ENCODE results near the gene GP1BA.
"Not testable (repeated sequence)": the region's sequence is repeated elsewhere in the genome, so short reads cannot be mapped to it uniquely, and the experiment has no call there.

GP1BA gene

DNA sequence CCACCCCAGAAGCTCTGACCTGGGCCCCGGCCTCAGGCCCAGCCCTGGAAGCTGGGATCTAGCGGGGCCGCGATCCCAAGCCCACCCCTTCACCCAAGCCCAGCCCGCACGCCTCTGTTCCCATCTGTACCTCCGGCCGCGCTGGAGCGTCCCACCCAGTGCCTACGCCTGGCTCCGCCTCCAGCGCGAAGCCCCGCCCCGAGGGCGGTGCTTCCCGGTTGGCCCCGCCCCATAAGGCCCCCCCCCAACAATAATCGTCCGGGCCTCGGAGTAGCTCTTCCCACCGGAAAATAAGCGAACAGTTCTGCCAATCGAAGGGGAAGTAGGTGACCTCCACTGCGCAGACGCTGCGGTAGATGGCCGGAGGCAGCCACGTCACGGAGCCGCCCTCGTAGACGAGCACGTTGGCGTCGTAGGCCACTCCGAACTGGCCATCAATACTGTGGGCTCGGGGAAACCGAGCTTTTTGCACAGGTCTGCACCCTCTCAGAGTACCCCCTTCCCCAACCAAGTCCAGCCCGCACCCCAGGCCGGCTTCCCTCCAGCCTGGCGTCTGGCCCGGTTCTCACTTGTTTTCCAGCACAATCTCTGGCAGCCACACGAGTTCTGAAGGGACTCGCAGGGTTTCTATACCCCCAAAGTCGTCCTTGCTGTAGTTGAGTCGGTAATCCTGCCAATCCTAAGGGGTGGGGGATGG lies 30.3 kb upstream of the GP1BA start:
- no peak for DNase-seq (ENCODE audit: low read depth in 3 of 3)

DNA sequence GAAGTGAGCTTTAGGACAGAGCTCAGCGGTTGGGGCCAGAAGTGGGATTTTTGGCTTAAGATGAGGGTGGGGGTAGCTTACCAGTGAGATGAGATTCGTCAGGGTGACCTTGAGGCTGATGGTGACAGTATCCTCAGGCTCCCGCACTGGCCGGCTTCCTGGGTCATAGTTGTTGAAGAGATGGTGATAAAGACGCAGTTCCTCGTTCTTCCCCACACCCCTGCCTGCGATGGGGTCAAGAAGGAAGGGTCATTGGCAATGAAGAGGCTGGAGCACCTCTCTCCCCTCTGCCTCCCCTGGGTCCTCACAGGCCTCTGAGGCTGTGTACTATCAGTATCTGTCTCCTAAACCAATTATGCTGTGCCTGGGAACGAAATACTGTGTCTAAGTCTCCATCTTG lies 29.5 kb upstream of the GP1BA start:
- no peak for DNase-seq (ENCODE audit: low read depth in 3 of 3)

DNA sequence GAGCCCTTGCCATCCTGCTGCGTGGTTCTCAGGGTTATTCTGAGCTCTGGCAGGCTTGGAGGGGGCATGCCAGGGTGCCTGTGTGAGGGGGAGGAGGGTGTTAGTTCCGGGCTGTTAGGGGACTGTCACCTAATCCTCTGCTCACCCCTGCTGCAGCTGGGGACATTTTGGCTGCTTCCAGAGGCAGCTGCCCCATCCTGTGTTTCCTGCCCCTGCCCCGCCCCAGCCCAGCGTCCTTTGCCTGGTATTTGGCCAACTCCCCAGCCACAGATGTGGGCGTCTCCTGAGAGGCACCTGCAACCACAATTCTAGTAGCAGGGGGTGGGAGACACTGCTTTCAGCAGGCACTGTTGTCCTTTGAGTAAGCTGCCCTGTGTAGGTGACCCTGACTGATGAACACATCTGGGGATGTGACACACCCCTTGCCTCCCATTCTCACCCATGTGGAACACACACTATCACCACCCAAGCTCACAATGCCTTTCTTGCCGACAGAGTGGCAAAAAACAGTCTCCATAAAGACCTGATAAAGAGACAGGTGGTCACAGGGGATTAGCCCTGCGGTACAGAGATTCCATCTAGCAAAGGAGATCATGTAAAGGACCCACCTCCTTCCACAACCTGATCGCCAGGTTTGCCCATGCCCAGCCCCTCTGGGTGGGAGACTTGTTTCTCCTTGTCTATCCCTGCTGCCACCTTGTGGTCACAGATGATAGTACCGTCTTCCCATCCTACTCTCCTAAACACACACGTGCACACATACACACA lies 28.8 kb upstream of the GP1BA start, which contains the start of gene CHRNE:
Gene CHRNE, minus strand, starts transcription at position 48 of the 768 bp plus-strand sequence. Its CDS starts 35 bp downstream, at position 13.
- peak; percentile 55 to 78 (median 56) for DNase-seq (ENCODE audit: low read depth in 3 of 3)

DNA sequence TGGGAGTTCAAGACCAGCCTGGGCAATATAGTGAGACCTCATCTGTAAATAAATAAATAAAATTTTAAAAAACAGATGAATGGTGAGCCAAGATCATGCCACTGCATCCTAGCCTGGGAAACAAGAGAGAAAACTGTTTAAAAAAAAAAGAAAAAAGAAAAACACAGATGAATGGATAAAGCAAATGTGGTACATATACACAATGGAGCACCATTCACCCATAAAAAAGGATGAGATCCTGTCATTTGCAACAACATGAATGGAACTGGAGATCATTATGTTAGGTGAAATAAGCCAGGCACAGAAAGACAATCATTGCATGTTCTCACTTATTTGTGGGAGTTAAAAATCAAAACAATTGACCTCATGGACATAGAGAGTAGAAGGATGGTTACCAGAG lies 25.4 kb upstream of the GP1BA start:
- DNase-seq (ENCODE audit: low read depth in 3 of 3) = not testable (repeated sequence)

DNA sequence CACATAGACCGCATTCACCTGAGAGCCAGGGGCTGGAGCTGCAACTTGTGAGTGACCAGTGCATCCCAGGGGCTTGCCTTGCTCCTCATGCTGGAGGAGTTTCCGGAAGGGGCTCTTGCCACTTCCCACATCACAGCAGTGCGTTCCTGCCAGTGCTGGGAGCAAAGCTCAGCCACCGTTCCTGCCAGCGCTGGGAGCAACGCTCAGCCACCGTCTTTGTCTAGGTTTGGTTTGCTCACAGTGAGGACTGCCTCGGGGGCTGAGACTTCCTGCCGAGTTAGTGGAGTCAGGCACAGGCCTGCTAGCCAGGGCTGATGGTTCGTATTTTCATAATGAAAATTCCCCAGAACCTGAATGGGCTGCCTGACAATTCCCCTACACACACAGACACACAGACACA lies 23.8 kb upstream of the GP1BA start:
- DNase-seq (ENCODE audit: low read depth in 3 of 3) = no peak

DNA sequence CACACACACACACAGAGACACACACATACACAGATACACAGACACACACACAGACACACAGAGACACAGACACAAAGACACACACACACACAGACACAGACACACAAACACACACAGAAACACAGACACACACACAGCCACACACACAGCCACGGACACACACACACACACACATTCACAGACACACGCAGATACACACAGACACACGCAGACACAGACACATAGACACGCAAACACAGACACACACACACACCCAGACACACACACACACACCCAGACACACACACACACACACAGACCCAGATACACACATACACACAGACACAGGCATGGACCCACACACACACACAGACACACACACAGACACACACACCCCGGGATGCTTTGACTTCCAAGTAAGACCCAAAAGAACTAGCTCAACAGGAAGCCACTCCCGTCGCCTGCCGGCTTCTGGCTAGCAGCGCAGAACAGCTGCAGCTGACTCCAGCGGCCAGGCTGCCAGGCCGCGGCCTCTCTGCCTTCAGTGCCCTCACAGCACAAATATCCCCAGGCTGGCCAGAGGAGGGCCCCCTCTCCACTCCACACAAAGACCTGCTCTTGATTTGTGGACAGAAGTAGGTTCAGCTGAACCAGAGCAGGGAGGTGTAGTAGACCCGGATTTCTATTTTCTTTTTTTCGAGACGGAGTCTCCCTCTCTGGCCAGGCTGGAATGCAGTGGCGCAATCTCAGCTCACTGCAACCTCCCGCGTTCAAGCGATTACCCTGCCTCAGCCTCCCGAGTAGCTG lies 23.2 kb upstream of the GP1BA start:
- peak; percentile 48 to 60 (median 53) for DNase-seq (ENCODE audit: low read depth in 3 of 3)

DNA sequence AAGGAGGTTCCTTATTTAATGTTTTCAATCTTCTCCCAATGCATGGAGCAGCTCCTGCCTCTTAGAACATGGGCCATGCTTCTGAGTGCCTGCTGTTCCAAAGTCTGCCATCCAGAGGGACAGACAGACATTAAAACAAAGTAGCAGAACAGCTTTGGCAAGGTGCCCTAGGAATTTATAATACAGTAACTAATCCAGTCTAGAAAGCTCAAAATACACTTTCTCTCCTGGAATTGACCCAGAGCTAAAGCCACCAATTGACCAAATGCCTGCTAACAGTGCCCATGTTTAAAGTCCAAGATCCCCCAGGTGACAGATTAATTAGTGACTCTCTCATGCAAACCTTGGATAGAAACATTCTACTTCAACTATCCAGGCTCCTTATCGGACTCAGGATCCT lies 18.1 kb upstream of the GP1BA start:
- no peak for DNase-seq (ENCODE audit: low read depth in 3 of 3)

DNA sequence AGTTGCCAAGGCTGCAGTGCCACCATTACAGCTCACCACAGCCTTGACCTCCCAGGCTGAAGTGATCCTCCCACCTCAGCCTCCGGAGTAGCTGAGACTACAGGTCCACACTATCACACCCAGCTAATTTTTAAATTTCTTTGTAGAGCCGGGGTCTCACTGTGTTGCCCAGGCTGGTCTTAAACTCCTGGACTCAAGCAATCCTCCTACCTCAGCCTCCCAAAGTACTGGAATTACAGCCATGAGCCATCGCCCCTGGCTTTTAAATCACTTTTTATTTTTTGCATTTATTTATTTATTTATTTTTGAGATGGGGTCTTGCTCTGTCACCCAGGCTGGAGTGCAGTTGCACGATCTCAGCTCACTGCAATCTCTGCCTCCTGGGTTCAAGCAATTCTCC lies 17.5 kb upstream of the GP1BA start:
- not testable (repeated sequence) for DNase-seq (ENCODE audit: low read depth in 3 of 3)

DNA sequence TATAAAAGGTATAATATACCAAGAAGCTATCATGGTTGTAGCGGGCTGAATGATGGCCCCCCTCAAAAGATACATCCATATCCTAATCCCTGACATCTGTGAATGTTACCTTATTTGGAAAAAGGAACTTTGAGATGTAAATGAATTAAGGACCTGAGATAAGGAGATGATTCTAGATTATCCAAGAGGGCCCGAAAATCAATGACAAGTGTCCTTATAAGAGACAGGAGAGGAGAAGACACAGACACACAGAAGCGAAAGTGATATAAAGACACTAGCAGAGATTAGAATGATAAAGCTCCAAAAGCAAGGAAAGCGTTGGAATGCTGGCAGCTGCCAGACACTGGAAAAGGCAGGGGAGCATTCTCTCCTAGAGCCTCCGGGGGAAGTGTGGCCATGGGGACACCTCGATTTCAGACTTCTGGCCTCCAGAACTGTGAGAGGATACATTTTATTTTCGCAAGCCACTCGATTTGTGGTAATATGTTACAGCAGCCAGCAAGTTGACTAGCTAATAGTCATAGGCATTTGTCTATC lies 12.5 kb upstream of the GP1BA start:
- no peak for DNase-seq (ENCODE audit: low read depth in 3 of 3)

DNA sequence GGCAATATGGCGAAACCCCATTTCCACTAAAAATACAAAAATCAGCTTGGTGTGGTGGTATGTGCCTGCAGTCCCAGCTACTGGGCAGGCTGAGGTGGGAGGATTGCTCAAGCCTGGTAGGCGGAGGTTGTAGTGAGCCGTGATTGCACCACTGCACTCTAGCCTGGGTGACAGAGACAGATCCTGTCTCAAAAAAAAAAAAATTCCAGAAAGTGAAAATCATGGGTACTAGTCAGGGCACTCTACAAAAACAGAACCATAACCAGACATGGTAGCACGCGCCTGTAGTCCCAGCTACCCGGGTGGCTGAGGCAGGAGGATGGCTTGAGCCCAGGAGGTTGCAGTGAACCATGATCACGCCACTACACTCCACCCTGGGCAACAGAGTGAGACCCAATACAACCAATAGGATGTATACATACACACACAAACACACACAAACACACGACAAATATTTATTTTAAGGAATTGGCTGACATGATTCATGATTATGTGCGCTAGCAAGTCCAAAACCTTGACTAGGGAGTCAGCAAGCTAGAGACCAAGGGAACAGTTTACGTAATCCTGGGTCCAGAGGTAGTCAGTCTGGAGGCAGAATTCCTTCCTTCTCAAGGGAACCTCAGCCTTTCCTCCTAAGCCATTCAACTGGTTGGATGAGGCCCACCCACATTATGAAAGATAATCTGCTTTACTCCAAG lies 11.6 kb upstream of the GP1BA start:
- DNase-seq (ENCODE audit: low read depth in 3 of 3) = no peak

DNA sequence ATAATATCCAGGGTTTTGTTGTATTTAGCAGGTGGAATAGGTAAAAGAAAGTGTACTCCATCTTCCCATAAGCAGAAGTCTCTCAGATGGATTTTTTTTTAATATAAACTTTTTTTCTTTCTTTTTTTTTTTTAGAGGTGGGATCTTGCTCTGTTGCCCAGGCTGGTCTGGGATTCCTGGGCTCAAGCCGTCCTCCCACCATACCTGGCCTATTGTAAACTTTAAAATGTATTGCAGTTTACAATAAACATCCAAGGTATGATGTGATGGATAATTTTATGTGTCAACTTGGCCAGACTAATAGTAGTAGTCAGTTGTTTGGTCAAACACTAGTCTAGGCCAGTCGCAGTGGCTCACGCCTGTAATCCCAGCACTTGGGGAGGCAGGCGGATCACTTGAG lies 10.8 kb upstream of the GP1BA start:
- no peak for DNase-seq (ENCODE audit: low read depth in 3 of 3)

DNA sequence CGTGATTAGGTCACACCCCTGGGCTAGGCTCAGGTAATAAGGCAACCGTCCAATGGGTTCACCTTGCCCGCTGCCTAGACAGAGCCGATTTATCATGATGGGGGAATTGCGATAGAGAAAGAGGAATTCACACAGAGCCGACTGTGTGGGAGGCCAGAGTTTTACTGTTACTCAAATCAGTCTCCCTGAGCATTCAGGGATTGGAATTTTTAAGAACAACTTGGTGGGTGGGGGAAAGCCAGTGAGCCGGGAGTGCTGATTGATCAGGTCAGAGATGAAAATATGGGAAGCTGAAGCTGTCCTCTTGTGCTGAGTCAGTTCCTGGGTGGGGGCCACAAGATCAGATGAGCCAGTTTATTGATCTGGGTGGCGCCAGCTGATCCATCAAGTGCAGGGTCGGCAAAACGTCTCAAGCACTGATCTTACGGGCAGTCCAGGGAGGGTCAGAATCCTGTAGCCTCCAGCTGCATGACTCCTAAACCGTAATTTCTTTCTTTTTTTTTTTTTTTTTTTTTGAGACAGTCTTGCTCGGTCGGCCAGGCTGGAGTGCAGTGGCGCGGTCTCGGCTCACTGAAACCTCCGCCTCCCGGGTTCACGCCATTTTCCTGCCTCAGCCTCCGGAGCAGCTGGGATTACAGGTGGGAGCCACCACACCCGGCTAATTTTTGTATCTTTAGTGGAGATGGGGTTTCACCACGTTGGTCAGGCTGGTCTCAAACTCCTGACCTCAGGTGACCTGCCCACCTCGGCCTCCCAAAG lies 5.3 kb upstream of the GP1BA start:
- DNase-seq (ENCODE audit: low read depth in 3 of 3) = not testable (repeated sequence)

DNA sequence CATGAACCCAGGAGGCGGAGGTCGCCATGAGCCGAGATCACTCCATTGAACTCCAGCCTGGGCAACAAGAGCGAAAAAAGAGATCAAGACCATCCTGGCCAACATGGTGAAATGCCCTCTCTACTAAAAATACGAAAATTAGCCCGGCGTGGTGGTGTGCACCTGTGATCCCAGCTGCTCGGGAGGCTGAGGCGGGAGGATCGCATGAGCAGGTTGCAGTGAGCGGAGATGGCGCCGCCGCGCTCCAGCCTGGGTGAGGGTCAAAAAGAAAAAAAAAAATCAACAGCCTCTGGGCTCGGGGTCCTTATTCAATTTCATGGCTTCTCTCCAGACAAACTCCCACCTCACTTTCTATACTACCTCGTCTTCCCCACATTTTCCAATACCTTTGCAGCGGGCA lies 3.2 kb upstream of the GP1BA start:
- no peak for DNase-seq (ENCODE audit: low read depth in 3 of 3)

DNA sequence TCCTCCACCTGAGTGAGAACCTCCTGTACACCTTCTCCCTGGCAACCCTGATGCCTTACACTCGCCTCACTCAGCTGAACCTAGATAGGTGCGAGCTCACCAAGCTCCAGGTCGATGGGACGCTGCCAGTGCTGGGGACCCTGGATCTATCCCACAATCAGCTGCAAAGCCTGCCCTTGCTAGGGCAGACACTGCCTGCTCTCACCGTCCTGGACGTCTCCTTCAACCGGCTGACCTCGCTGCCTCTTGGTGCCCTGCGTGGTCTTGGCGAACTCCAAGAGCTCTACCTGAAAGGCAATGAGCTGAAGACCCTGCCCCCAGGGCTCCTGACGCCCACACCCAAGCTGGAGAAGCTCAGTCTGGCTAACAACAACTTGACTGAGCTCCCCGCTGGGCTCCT lies 679 bp downstream of the GP1BA start:
- DNase-seq (ENCODE audit: low read depth in 3 of 3) = no peak

DNA sequence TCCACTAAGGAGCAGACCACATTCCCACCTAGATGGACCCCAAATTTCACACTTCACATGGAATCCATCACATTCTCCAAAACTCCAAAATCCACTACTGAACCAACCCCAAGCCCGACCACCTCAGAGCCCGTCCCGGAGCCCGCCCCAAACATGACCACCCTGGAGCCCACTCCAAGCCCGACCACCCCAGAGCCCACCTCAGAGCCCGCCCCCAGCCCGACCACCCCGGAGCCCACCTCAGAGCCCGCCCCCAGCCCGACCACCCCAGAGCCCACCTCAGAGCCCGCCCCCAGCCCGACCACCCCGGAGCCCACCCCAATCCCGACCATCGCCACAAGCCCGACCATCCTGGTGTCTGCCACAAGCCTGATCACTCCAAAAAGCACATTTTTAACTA lies 1.6 kb downstream of the GP1BA start:
- no peak for DNase-seq (ENCODE audit: low read depth in 3 of 3)

DNA sequence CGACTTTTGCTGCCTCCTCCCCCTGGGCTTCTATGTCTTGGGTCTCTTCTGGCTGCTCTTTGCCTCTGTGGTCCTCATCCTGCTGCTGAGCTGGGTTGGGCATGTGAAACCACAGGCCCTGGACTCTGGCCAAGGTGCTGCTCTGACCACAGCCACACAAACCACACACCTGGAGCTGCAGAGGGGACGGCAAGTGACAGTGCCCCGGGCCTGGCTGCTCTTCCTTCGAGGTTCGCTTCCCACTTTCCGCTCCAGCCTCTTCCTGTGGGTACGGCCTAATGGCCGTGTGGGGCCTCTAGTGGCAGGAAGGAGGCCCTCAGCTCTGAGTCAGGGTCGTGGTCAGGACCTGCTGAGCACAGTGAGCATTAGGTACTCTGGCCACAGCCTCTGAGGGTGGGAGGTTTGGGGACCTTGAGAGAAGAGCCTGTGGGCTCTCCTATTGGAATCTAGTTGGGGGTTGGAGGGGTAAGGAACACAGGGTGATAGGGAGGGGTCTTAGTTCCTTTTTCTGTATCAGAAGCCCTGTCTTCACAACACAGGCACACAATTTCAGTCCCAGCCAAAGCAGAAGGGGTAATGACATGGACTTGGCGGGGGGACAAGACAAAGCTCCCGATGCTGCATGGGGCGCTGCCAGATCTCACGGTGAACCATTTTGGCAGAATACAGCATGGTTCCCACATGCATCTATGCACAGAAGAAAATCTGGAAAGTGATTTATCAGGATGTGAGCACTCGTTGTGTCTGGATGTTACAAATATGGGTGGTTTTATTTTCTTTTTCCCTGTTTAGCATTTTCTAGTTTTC lies 2.3 kb downstream of the GP1BA start:
- DNase-seq (ENCODE audit: low read depth in 3 of 3) = no peak

DNA sequence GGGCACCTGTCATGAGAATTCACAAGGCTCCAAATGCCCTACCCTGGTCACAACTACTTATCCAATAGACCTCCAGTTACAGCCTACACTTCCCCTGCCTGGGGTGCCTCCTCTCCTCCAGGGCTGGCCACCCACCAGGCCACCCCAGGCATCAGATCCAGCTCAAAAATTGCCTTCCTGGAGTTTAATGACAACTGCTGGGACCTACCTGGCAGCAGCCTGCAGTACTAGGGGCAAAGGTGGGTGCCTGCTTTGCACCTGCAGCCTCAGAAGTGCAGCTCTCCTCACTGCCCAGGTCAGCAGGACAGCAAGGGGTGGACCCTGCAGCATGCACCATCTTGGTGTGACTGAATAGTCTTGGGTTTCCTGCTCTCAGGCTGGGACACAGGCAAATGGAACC lies 3.6 kb downstream of the GP1BA start:
- DNase-seq (ENCODE audit: low read depth in 3 of 3) = no peak

DNA sequence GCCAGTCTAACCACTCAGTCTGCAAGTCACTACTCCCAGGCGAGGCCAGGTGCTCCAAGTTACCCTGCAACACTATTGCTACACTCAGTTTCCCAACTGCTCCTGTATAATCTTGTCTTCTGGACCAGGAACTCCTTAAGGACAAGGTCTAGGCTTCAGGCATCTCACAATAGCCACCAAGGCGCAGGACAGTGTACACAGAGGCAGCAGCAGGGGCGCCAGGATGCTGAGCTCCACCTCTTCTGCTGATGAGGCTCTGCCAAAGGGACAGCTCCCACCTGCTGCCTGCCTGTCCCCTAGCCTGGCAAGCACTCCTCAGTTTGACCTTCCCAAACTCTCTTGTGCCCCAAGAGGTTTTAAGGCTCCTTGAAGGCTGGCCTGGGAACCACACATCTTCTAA lies 4.4 kb downstream of the GP1BA start:
- no peak for DNase-seq (ENCODE audit: low read depth in 3 of 3)

DNA sequence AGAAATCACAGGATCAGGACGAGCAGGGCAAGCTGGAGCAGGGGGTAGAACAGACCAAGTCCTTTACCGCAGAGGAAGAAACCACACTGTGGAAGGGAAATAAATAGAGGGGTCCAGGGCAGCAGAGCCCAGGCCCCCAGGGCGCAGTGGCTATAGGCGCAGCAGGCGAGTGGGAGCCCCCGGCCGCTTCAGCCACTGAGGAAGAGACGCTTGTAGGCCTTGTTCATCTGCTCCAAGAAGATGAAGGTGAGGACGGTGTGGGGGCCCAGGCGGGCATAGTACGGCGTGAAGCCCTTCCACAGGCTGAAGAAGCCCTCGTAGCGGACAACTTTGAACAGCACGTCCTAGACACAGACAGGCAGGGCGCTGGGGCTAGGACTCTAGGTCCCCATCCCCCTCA lies 5.5 kb downstream of the GP1BA start:
- DNase-seq (ENCODE audit: low read depth in 3 of 3) = no peak

DNA sequence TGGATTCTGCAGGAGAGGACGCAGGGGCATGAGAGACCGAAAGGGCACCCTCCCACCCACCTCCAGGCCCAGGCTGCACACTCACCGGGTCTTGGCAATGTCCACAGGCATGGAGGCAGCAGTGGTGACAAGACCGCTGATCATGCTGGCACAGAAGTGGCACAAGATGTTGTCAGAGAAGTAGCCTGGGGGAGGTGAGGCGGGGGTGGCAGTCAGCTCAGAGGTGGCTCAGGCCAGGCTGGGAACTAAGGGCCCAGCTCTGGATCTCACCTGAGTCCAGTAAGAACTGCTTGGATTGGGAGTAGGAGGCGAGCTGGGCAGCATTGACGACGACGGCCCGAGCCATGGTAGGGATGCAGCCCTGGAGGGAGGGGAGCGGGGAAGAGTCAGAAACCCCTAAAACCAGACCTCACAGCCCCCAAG lies 6.0 kb downstream of the GP1BA start:
- DNase-seq (ENCODE audit: low read depth in 3 of 3) = no peak

All from stimulated activated CD4-positive, alpha-beta T cell treated with anti-CD3 and anti-CD28 coated beads, TNF-alpha, amount 100 ng/mL, for 48 hours (primary cell).